ENCODE data around the gene TUBGCP3. TPM values are rescaled to one million over a fixed set of nuclear protein-coding genes. Genes with fewer than 3 reads are reported as not detected.
"Not testable (repeated sequence)": the region's sequence is repeated elsewhere in the genome, so short reads cannot be mapped to it uniquely, and the experiment has no call there.

TUBGCP3 gene
- total RNA-seq, 4 donors from 2014 or later, result 21.9 to 56.3 (median 29.3) TPM

GRCh38 chr13:112562254-112562653, 25.7 kb downstream of the TUBGCP3 start:
- peaks cover 0 to 63% (median 11%) of the 10 kb centered on the region in 3 donors for H3K36me3 ChIP-seq
- no peaks in the 10 kb centered on the region for H3K27me3 ChIP-seq
- no peak overlapping the region for H3K4me3 ChIP-seq
- WGBS, 2 donors, result 92 to 97% methylated on average over 3 of the region's 3 CpGs
- H3K9me3 ChIP-seq, result no peaks in the 10 kb centered on the region
- no peak for DNase-seq (ENCODE audit: low spot score in 2 of 2)
- no peak overlapping the region for H3K27ac ChIP-seq
- no peak for TF ChIP-seq POLR2A (IDR thresholded peaks at IDR 0.05)
- TF ChIP-seq EP300 (IDR thresholded peaks at IDR 0.05), result no peak
- no peak for TF ChIP-seq CTCF (IDR thresholded peaks at IDR 0.05)
- H3K4me1 ChIP-seq, result no peaks in the 10 kb centered on the region

DNA sequence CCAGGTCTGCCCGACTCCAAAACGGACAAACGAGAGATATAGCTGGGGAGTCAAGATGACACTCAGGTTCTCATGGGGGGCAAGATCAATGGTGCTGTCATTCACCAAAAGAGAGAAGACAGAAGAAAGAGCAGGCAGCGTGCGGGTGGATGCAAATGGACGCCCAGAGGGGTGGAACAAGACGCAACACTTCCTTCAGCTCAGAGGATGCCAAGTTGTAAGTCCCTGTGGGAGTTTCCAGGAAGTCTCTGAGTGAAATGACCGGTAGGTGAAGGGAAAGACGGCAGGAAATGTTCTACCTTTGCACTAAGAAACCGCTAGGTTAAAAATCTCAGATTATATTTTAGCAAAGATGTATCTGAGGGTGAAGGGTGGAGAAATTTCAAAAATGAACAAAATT, 26.5 kb downstream of the TUBGCP3 start:
- H3K4me3 ChIP-seq, result no peak overlapping the region
- H3K27me3 ChIP-seq, result no peaks in the 10 kb centered on the region
- H3K4me1 ChIP-seq, result no peaks in the 10 kb centered on the region
- H3K27ac ChIP-seq, result no peak overlapping the region
- no peaks in the 10 kb centered on the region for H3K9me3 ChIP-seq
- TF ChIP-seq POLR2A (IDR thresholded peaks at IDR 0.05) (no peak), CTCF (IDR thresholded peaks at IDR 0.05) (no peak), EP300 (IDR thresholded peaks at IDR 0.05) (no peak)
- no peak for DNase-seq (ENCODE audit: low spot score in 2 of 2)
- H3K36me3 ChIP-seq, result peaks cover 0 to 62% (median 11%) of the 10 kb centered on the region in 3 donors
- WGBS, 2 donors, result 73 to 75% methylated on average over 10 of the region's 10 CpGs

GRCh38 chr13:112558696-112559418, 29.1 kb downstream of the TUBGCP3 start:
- no peaks in the 10 kb centered on the region for H3K27me3 ChIP-seq
- no peaks in the 10 kb centered on the region for H3K4me1 ChIP-seq
- WGBS, 2 donors, result 66 to 72% methylated on average over 10 of the region's 10 CpGs
- no peak overlapping the region for H3K4me3 ChIP-seq
- no peaks in the 10 kb centered on the region for H3K9me3 ChIP-seq
- H3K27ac ChIP-seq, result no peak overlapping the region
- DNase-seq (ENCODE audit: low spot score in 2 of 2), result no peak
- TF ChIP-seq POLR2A (IDR thresholded peaks at IDR 0.05) (no peak), EP300 (IDR thresholded peaks at IDR 0.05) (no peak), CTCF (IDR thresholded peaks at IDR 0.05) (no peak)
- H3K36me3 ChIP-seq, result peaks cover 0 to 67% (median 28%) of the 10 kb centered on the region in 3 donors

DNA sequence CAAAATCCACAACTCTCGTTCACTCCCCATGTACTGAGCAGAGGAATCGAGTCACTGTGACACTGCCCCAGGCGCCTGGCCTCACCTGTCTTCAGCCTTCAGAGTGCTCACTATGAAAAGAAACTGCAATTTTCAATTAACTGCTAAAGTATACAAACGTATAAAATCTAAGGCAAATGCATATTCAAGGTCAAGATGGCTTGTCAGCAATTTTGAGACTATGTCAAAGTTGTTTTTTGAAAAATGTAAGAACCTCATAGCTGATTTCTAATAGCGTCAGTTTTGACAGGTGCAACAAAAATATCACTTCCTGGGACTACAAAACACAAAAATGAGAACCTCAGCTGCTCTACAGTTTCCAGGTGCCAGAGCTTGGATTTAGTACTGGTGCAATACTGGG, 31.4 kb downstream of the TUBGCP3 start:
- Histone ChIP-seq H3K36me3 (peaks cover 0 to 77% (median 48%) of the 10 kb centered on the region in 3 donors), H3K9me3 (no peaks in the 10 kb centered on the region), H3K27ac (no peak overlapping the region), H3K27me3 (no peaks in the 10 kb centered on the region), H3K4me3 (no peak overlapping the region), H3K4me1 (no peaks in the 10 kb centered on the region)
- TF ChIP-seq EP300 (IDR thresholded peaks at IDR 0.05), result no peak
- no peak for TF ChIP-seq POLR2A (IDR thresholded peaks at IDR 0.05)
- TF ChIP-seq CTCF (IDR thresholded peaks at IDR 0.05), result no peak
- 94 to 95% methylated on average over 5 of the region's 5 CpGs for WGBS, 2 donors
- no peak for DNase-seq (ENCODE audit: low spot score in 2 of 2)

GRCh38 chr13:112554214-112554850, 33.6 kb downstream of the TUBGCP3 start:
- 90 to 92% methylated on average over 7 of the region's 7 CpGs for WGBS, 2 donors
- TF ChIP-seq EP300 (IDR thresholded peaks at IDR 0.05) (no peak), POLR2A (IDR thresholded peaks at IDR 0.05) (no peak), CTCF (IDR thresholded peaks at IDR 0.05) (no peak)
- Histone ChIP-seq H3K27me3 (no peaks in the 10 kb centered on the region), H3K4me3 (no peak overlapping the region), H3K36me3 (peaks cover 0 to 86% (median 43%) of the 10 kb centered on the region in 3 donors), H3K9me3 (no peaks in the 10 kb centered on the region), H3K27ac (no peak overlapping the region), H3K4me1 (no peaks in the 10 kb centered on the region)
- no peak for DNase-seq (ENCODE audit: low spot score in 2 of 2)

DNA sequence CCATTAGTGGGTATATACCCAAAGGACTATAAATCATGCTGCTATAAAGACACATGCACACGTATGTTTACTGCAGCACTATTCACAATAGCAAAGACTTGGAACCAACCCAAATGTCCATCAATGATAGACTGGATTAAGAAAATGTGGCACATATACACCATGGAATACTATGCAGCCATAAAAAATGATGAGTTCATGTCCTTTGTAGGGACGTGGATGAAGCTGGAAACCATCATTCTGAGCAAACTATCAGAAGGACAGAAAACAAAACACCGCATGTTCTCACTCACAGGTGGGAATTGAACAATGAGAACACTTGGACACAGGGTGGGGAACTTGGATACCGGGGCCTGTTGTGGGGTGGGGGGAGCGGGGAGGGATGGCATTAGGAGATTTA, 39.0 kb downstream of the TUBGCP3 start:
- DNase-seq (ENCODE audit: low spot score in 2 of 2); H3K27me3 ChIP-seq; H3K4me1 ChIP-seq; H3K9me3 ChIP-seq; H3K4me3 ChIP-seq; H3K27ac ChIP-seq: not testable (repeated sequence)
- H3K36me3 ChIP-seq, result peaks cover 0 to 93% (median 21%) of the 10 kb centered on the region in 3 donors
- 95 to 99% methylated on average over 5 of the region's 5 CpGs for WGBS, 2 donors

Data from tibial nerve (tissue), 4 donors.